BLaER1 treated with 17β-estradiol and CSF1 and Interleukin-3, amounts not matched to agents 10 nM and 100 nM (cell line): Measurements from ENCODE around the gene SART1.

ENCODE experiments used
- H3K27ac ChIP-seq, 11 experiments: shearing (Covaris generic); formaldehyde crosslinking; 2 replicates each; pipeline ENCODE4 v1.8.1; 2022
- H3K27me3 ChIP-seq, 11 experiments: shearing (Covaris generic); formaldehyde crosslinking; 2 replicates each; pipeline ENCODE4 v1.8.1; 2022
- H3K36me3 ChIP-seq, 11 experiments: shearing (Covaris generic); formaldehyde crosslinking; 2 replicates each; pipeline ENCODE4 v1.8.1; 2022
- H3K4me1 ChIP-seq, 10 experiments: shearing (Covaris generic); formaldehyde crosslinking; 2 replicates each; pipeline ENCODE4 v1.8.1; 2022
- H3K4me2 ChIP-seq, 11 experiments: shearing (Covaris generic); formaldehyde crosslinking; 2 replicates each; pipeline ENCODE4 v1.8.1; 2022
- H3K4me3 ChIP-seq, 10 experiments: shearing (Covaris generic); formaldehyde crosslinking; 2 replicates each; pipeline ENCODE4 v1.8.1; 2022
- H3K9ac ChIP-seq, 11 experiments: shearing (Covaris generic); formaldehyde crosslinking; 2 replicates each; pipeline ENCODE4 v1.8.1; 2022
- H3K9me3 ChIP-seq, 11 experiments: shearing (Covaris generic); formaldehyde crosslinking; replicated peaks in 1 of 11; 2 replicates each; pipeline ENCODE4 v1.8.1; 2022
- H4K20me1 ChIP-seq, 11 experiments: shearing (Covaris generic); formaldehyde crosslinking; 2 replicates each; pipeline ENCODE4 v1.8.1; 2022
- Cebpa-rat ChIP-seq, 11 experiments: shearing (Covaris generic); IDR thresholded peaks; 2 replicates each; pipeline ENCODE4 v1.8.1; 2022

SART1 gene

GRCh38 chr11:65922565-65922964 lies 39.0 kb upstream of the SART1 start:
- Histone ChIP-seq H3K9ac (peak overlapping the region in 1 of 11 experiments; percentile 21; a peak in 1 of 22 replicates), H3K4me3 (no peak overlapping the region), H3K4me2 (no peak overlapping the region), H3K9me3 (no peaks in the 10 kb centered on the region), H3K4me1 (peaks cover 27 to 40% (median 32%) of the 10 kb centered on the region in 10 experiments), H3K27ac (no peak overlapping the region), H3K36me3 (peaks cover 15 to 38% (median 24%) of the 10 kb centered on the region in 11 experiments), H4K20me1 (peaks cover 0 to 17% (median 6%) of the 10 kb centered on the region in 11 experiments; a peak in 10 of 22 replicates), H3K27me3 (no peaks in the 10 kb centered on the region)
- TF ChIP-seq Cebpa-rat (IDR thresholded peaks at IDR 0.05): no peak

GRCh38 chr11:65925397-65925796 lies 36.1 kb upstream of the SART1 start:
- Histone ChIP-seq H4K20me1 (peaks cover 0 to 5% (median 2%) of the 10 kb centered on the region in 11 experiments; a peak in 8 of 22 replicates), H3K4me2 (no peak overlapping the region), H3K4me3 (no peak overlapping the region), H3K9ac (peak overlapping the region in 1 of 11 experiments; percentile 42; a peak in 1 of 22 replicates), H3K4me1 (peaks cover 32 to 44% (median 36%) of the 10 kb centered on the region in 10 experiments), H3K9me3 (no peaks in the 10 kb centered on the region), H3K36me3 (peaks cover 15 to 38% (median 24%) of the 10 kb centered on the region in 11 experiments), H3K27me3 (no peaks in the 10 kb centered on the region), H3K27ac (no peak overlapping the region)
- TF ChIP-seq Cebpa-rat (IDR thresholded peaks at IDR 0.05): no peak

GRCh38 chr11:65927904-65928397 lies 33.6 kb upstream of the SART1 start:
- peak overlapping the region; percentile 80 to 98 (median 87) for H3K4me2 ChIP-seq
- peak overlapping the region; percentile 56 to 81 (median 75) for H3K9ac ChIP-seq
- peaks cover 3 to 13% (median 8%) of the 10 kb centered on the region in 11 experiments; a peak in 21 of 22 replicates for H3K36me3 ChIP-seq
- TF ChIP-seq Cebpa-rat (IDR thresholded peaks at IDR 0.05): no peak
- H4K20me1 ChIP-seq: no peaks in the 10 kb centered on the region
- H3K27ac ChIP-seq: peak overlapping the region; percentile 62 to 91 (median 84); a peak in 21 of 22 replicates
- no peaks in the 10 kb centered on the region for H3K9me3 ChIP-seq
- peaks cover 23 to 50% (median 43%) of the 10 kb centered on the region in 10 experiments for H3K4me1 ChIP-seq
- H3K4me3 ChIP-seq: peak overlapping the region; percentile 34 to 59 (median 43); a peak in 18 of 20 replicates
- H3K27me3 ChIP-seq: no peaks in the 10 kb centered on the region

- Histone ChIP-seq H3K9me3 (no peaks in the 10 kb centered on the region), H4K20me1 (no peaks in the 10 kb centered on the region), H3K9ac (peak overlapping the region; percentile 56 to 81 (median 75)), H3K4me2 (peak overlapping the region; percentile 80 to 98 (median 87)), H3K36me3 (peaks cover 0 to 6% (median under 1%) of the 10 kb centered on the region in 11 experiments; a peak in 7 of 22 replicates), H3K27ac (peak overlapping the region; percentile 62 to 91 (median 84); a peak in 21 of 22 replicates), H3K27me3 (no peaks in the 10 kb centered on the region), H3K4me3 (peak overlapping the region; percentile 34 to 59 (median 43); a peak in 13 of 20 replicates), H3K4me1 (peaks cover 23 to 50% (median 43%) of the 10 kb centered on the region in 10 experiments)
- TF ChIP-seq Cebpa-rat (IDR thresholded peaks at IDR 0.05): no peak
Measured at GRCh38 chr11:65928667-65929066, 32.9 kb upstream of the SART1 start.

GRCh38 chr11:65931773-65932557 lies 29.6 kb upstream of the SART1 start:
- H3K9me3 ChIP-seq: no peaks in the 10 kb centered on the region
- no peaks in the 10 kb centered on the region for H3K36me3 ChIP-seq
- peak overlapping the region in 9 of 11 experiments; percentile 10 to 63 (median 45); a peak in 15 of 22 replicates for H3K4me2 ChIP-seq
- no peaks in the 10 kb centered on the region for H3K27me3 ChIP-seq
- TF ChIP-seq Cebpa-rat (IDR thresholded peaks at IDR 0.05): no peak
- peaks cover 20 to 45% (median 39%) of the 10 kb centered on the region in 10 experiments for H3K4me1 ChIP-seq
- no peak overlapping the region for H3K9ac ChIP-seq
- H3K27ac ChIP-seq: peak overlapping the region in 4 of 11 experiments; percentile 4 to 44 (median 33); a peak in 4 of 22 replicates
- no peak overlapping the region for H3K4me3 ChIP-seq
- H4K20me1 ChIP-seq: no peaks in the 10 kb centered on the region

- Histone ChIP-seq H3K27ac (no peak overlapping the region), H3K36me3 (no peaks in the 10 kb centered on the region), H3K4me3 (no peak overlapping the region), H3K9me3 (no peaks in the 10 kb centered on the region), H3K4me2 (peak overlapping the region in 5 of 11 experiments; percentile 25 to 56 (median 47); a peak in 6 of 22 replicates), H3K9ac (no peak overlapping the region), H3K27me3 (no peaks in the 10 kb centered on the region), H4K20me1 (no peaks in the 10 kb centered on the region), H3K4me1 (peaks cover 14 to 39% (median 34%) of the 10 kb centered on the region in 10 experiments)
- TF ChIP-seq Cebpa-rat (IDR thresholded peaks at IDR 0.05): no peak
Measured at GRCh38 chr11:65932558-65932919, 29.0 kb upstream of the SART1 start.

- H3K9me3 ChIP-seq: no peaks in the 10 kb centered on the region
- no peak overlapping the region for H3K9ac ChIP-seq
- no peaks in the 10 kb centered on the region for H4K20me1 ChIP-seq
- H3K27ac ChIP-seq: no peak overlapping the region
- TF ChIP-seq Cebpa-rat (IDR thresholded peaks at IDR 0.05): no peak
- H3K4me3 ChIP-seq: no peak overlapping the region
- no peak overlapping the region for H3K4me2 ChIP-seq
- no peaks in the 10 kb centered on the region for H3K27me3 ChIP-seq
- no peaks in the 10 kb centered on the region for H3K36me3 ChIP-seq
- peaks cover 10 to 30% (median 24%) of the 10 kb centered on the region in 10 experiments for H3K4me1 ChIP-seq
Measured at GRCh38 chr11:65934014-65934413, 27.5 kb upstream of the SART1 start.

GRCh38 chr11:65937766-65938165 lies 23.8 kb upstream of the SART1 start:
- Histone ChIP-seq H3K27me3 (no peaks in the 10 kb centered on the region), H3K4me3 (no peak overlapping the region), H3K36me3 (no peaks in the 10 kb centered on the region), H3K9ac (no peak overlapping the region), H3K27ac (no peak overlapping the region), H3K4me2 (0 out of 22 replicates have a peak overlapping the region, but pooled peaks of 1 of the 11 experiments have one; percentile 29), H3K9me3 (no peaks in the 10 kb centered on the region), H3K4me1 (peaks cover 7 to 46% (median 21%) of the 10 kb centered on the region in 10 experiments; a peak in 19 of 20 replicates), H4K20me1 (no peaks in the 10 kb centered on the region)
- no peak for TF ChIP-seq Cebpa-rat (IDR thresholded peaks at IDR 0.05)

GRCh38 chr11:65941720-65942310 lies 19.7 kb upstream of the SART1 start:
- Histone ChIP-seq H3K9ac (peak overlapping the region in 4 of 11 experiments; percentile 13 to 61 (median 48); a peak in 6 of 22 replicates), H3K4me1 (peaks cover 7 to 52% (median 21%) of the 10 kb centered on the region in 10 experiments; a peak in 19 of 20 replicates), H3K27me3 (no peaks in the 10 kb centered on the region), H3K4me2 (peak overlapping the region in 6 of 11 experiments; percentile 8 to 88 (median 73); a peak in 11 of 22 replicates), H3K36me3 (no peaks in the 10 kb centered on the region), H4K20me1 (no peaks in the 10 kb centered on the region), H3K4me3 (no peak overlapping the region; a peak in 1 of 20 replicates), H3K9me3 (no peaks in the 10 kb centered on the region), H3K27ac (peak overlapping the region in 6 of 11 experiments; percentile 22 to 76 (median 69); a peak in 10 of 22 replicates)
- TF ChIP-seq Cebpa-rat (IDR thresholded peaks at IDR 0.05): no peak
